CD4-positive, alpha-beta T cell treated with Interferon gamma for 1 hour (primary cell): Measurements from ENCODE around the gene GALNT5.
"Not testable (repeated sequence)": the region's sequence is repeated elsewhere in the genome, so short reads cannot be mapped to it uniquely, and the experiment has no call there.

ENCODE experiments used
- DNase-seq: peaks from one replicate; pipeline ENCODE4 v3.0.0-alpha.2; 2020

The GALNT5 gene

GRCh38 chr2:157333304-157334047 lies 76.0 kb downstream of the GALNT5 start:
- no peak for DNase-seq

GRCh38 chr2:157334335-157334734 lies 76.8 kb downstream of the GALNT5 start:
- DNase-seq = no peak

GRCh38 chr2:157334797-157335196 lies 77.3 kb downstream of the GALNT5 start:
- DNase-seq = no peak

DNA sequence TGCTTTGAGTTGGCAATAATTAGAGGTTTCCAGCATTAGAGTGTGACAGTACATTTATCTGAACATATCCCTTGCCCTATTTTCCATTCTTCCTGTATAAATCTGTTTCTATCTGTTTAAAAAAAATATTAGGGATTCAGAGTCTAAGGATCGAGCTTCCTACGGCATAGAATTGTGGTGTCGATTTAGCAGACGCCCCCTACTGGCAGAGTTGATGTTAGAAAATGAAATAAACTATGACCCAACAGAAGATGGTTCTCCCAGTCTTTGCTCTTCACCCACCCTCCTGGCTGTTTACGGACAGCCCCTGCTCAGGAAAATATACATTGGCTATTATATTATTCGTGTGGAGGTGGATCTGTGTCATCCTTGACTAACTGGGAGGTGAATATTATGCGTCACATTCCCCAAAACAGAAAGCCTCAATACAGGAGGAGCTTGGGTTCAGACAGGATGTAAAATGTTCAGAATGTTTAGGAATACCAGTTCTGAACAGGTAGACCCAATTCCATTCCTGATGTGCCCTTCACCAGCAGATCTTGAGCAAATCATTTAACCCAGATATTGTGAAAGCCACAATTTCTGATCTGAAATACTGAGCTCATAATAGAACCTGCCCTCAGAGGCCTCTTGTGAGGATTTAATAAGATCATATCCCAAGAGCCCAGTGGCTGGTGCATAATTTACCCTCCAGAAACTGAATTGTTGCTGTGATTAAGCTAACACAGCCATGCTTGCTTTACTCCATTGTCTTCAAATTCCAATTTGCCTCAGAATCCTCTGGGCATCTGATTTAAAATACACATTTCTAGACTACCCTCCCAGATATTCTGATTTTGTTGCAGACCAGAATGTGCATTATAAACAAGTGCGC lies 78.9 kb downstream of the GALNT5 start:
- peak; percentile 4 for DNase-seq

DNA sequence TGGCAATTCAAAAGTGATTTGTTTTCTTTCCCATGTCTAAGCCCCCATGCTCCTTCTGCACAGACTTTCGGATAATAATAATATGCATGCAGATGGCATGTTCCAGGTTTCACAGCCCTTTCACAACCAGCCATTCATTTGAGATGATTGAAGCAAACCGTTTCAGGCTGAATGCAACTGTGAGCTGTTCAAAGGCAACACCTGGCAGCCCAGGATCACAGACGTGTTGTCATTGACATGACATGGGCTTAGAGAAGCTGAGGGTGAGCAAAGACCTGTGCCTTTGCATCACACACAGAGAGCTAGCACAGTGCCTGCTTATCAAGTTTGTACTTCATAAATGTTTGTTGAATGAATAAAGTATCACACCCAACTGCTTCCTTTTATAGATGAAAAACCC lies 80.5 kb downstream of the GALNT5 start:
- DNase-seq = peak; percentile 5

DNA sequence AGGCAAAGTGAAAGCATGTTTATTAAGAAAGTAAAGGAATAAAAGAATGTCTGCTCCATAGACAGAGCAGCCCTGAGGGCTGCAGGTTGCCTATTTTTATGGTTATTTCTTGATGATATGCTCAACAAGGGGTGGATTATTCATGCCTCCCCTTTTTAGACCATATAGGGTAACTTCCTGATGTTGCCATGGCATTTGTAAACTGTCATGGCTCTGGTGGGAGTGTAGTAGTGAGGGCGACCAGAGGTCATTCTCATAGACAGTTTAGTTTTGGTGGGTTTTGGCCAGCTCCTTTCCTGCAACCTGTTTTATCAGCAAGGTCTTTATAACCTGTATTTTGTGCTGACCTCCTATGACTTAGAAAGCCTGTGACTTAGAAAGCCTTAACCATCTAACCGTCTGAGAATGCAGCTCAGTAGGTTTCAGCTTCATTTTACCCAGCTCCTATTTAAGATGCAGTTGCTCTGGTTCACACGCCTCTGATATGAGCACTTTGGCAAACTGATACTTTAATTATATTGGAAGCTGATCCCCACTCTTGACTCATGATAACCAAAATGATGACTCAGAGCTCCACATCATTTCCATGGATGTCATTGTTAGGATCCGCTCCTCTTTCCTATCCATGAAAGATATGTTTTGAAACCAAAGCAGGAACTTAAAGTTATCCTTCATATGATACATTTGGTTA lies 82.6 kb downstream of the GALNT5 start:
- no peak for DNase-seq

DNA sequence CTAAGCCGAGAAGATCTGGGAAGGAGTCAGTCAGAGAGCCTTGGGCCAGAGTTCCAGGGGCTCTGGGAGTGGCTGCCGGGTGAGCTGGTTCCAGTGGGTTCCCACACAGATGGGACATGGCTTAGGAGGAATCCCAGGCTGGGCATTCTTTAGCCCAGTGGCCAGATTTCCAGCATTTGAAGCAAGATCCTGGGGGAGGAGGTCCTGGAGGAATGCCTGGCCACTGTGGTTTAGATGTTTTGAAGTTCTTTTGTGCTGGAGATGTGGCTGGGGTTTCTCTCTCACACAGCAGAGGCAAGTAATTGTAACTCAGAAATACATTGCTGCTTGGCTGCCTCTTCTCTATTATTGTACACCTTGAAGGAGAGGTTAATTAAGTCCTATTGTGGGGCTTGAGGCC lies 83.9 kb downstream of the GALNT5 start:
- DNase-seq = not testable (repeated sequence)

DNA sequence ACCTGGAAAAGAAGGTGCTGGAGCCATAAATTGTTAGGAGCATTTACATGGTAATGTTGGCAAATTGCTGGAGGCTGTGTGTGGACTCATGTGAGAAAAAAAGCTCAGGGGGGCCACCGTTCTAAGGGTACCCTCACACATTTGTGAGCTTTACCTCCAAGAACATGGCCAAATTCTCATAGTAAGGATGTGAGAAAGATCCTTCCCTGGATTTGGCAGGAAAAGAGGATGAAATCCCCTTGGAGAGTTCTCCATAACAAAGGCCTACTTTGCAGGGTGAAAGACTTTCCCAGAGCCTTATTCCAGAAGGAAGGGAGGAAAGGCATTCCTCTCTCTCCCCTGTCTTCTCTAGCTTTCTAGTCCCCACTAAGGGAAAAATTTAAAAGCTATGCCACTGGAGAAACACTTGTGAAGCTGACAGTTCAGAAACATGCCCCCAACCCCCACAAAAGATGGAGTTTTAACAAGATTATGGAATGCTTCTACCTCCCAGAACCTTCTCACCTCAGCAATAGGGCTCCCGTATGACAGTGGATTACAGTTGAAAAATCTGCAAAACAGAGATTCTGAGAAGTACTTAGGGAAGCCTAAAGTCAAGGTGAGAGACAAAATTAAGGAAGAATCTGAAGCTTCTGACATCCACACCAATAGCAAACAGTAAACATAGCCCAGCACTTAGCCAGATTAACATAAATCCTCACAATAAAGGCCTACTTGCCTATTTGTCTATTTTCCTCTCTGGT lies 88.3 kb downstream of the GALNT5 start:
- DNase-seq = no peak

- no peak for DNase-seq
Observed at GRCh38 chr2:157348291-157348921, 90.9 kb downstream of the GALNT5 start.

DNA sequence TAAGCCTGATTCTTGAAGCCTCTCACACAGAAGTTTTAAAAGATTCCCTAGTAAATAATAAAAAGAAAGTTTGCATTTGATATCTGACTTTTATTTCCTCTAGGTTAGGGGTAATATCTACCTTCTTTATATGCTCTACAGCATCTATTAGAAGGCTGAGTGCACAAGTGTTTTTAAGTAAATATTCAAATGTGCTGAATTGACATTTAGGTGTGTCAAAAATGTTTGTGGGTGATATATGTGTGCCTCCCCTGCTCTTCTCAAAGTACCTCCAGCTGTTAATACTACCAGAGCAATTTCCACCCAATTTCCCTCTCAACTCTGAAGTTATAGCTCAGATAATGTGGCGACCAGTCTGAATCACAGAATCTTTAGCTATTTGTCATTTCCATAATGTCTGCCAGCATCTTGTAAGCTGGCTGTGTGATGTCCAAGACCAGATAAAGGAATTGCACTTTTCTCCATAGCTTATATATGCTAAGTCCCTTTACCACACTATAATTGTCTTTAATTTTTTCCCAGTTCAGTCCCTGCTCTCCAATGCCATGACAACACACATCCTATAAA lies 92.5 kb downstream of the GALNT5 start:
- no peak for DNase-seq

GRCh38 chr2:157355618-157356017 lies 98.1 kb downstream of the GALNT5 start:
- DNase-seq = no peak

- no peak for DNase-seq
Observed at GRCh38 chr2:157359628-157360027, 102.1 kb downstream of the GALNT5 start.

GRCh38 chr2:157361526-157361925 lies 104.0 kb downstream of the GALNT5 start:
- DNase-seq = no peak

DNA sequence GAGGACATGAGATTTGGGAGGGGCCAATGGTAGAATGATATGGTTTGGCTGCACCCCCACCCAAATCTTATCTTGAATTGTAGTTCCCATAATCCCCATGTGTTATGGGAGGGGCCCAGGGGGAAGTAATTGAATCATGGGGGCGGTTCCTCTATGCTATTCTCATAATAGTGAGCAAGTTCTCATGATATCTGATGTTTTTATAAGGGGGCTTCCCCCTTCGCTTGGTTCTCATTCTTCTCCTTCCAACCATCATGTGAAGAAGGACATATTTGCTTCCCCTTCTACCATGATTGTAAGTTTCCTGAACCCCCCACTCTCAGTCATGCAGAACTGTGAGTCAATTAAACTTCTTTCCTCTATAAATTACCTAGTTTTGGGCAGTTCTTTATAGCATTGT lies 105.1 kb downstream of the GALNT5 start:
- DNase-seq = no peak

DNA sequence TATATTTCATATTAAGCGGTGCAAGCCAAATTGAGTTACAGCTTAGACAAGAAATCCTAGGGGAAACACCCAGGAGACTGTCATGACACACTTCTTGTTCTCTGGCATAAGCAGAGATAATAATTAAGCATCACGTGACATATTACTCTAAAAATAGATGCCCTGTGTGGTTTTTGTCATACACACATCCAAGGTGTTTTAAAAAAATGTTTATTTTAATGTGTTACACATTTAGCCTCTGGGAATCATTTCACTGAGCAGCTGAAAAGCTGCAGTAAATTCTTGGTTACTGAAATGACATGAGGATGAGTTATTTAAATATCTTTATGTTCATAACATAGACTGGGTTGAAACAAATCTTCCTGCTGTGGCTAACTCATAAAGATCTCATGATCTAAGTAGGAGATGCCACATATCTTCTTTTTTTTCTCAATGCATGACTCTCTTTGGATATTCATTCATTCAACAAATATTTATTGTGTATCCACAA lies 106.2 kb downstream of the GALNT5 start:
- DNase-seq = no peak
